Astrocyte of the spinal cord (primary cell): ENCODE results near the gene ASIP.
"Not testable (repeated sequence)": the region's sequence is repeated elsewhere in the genome, so short reads cannot be mapped to it uniquely, and the experiment has no call there.

ENCODE experiments used
- DNase-seq: peaks from one replicate; pipeline ENCODE4 v3.0.0; 2011; ENCODE audit warnings: low read depth, low spot score
- H3K4me3 ChIP-seq: 2 replicates; pipeline ENCODE4 v1.5.1; 2011; ENCODE audit warnings: low read depth, mild to moderate bottlenecking, low read length, moderate library complexity
- in situ Hi-C: cut with HindIII; loops from 2 replicates; pipeline ENCODE4 v1.10.0; 2017; ENCODE audit warnings: low sequenced_read_pairs
- TF ChIP-seq, protein P1 (sequence below): IDR thresholded peaks from 2 replicates; pipeline ENCODE4 v1.5.1; 2012; ENCODE audit warnings: low read depth, mild to moderate bottlenecking, low read length, inconsistent platforms

ASIP gene

DNA sequence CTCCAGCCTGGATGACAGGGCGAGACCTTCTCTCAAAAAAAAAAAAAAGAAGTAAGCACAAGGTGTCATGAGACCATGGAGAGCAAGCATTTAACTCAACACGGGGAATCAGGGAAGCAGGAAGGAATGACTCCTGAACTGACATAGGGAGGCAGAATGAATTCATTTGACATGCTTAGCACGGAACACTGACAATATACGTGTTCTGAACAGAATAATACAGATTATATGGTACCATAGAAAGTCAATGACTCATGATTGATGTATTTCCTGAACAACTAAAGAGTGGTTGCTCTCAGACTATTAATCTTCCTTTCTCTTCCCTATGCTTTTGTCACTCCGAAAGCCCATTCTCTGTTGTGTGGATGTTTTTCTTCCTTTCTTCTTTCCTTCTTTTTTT lies 20.7 kb upstream of the ASIP start:
- DNase-seq: peak; percentile 62
- TF ChIP-seq, protein P1, sequence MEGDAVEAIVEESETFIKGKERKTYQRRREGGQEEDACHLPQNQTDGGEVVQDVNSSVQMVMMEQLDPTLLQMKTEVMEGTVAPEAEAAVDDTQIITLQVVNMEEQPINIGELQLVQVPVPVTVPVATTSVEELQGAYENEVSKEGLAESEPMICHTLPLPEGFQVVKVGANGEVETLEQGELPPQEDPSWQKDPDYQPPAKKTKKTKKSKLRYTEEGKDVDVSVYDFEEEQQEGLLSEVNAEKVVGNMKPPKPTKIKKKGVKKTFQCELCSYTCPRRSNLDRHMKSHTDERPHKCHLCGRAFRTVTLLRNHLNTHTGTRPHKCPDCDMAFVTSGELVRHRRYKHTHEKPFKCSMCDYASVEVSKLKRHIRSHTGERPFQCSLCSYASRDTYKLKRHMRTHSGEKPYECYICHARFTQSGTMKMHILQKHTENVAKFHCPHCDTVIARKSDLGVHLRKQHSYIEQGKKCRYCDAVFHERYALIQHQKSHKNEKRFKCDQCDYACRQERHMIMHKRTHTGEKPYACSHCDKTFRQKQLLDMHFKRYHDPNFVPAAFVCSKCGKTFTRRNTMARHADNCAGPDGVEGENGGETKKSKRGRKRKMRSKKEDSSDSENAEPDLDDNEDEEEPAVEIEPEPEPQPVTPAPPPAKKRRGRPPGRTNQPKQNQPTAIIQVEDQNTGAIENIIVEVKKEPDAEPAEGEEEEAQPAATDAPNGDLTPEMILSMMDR: no peak
- no peak overlapping the region for H3K4me3 ChIP-seq
- in situ Hi-C loops: no loop called here

DNA sequence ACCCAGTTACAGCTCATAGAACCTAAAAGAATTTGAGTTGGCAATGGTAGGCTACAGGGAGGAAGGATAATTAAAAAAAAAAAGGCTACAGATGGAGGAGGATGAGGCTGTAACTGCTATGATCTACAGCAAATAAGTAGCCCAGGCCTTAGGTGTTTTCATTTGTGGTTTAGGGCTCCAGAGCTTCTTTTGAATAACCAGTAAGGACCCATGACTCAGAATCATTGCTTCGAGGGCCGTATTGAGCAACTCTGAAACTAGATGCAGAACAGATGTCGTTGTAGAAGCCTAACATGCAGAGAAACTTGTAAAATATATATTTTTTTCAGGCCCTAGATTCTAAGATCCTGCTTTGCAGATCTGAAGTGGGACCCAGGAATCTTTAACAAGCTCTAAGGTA lies 19.0 kb upstream of the ASIP start:
- in situ Hi-C loops: no loop called here
- DNase-seq: peak; percentile 93
- TF ChIP-seq, protein P1: no peak
- H3K4me3 ChIP-seq: no peak overlapping the region

DNA sequence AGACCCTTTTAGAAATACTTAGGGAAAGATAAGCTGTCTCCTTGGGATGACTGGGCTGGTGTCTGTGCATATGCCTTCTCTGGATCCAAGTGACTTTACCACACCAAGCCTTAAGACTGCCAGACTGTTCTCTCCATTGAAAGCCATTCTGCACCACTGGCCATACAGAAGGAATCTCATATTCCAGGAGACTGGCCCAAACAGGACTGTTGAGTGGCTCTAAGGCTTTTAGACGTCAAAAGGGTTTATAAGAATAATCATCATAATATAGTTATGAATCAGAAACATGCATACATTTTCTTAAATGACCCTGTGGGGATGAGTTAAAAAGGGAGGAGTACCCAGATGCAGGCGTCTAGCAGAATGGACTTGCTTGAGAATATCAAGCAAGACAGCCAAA lies 17.0 kb upstream of the ASIP start:
- DNase-seq, in situ Hi-C loops: not testable (repeated sequence)

GRCh38 chr20:34231634-34232033 lies 9.6 kb upstream of the ASIP start:
- no peak overlapping the region for H3K4me3 ChIP-seq
- no peak for DNase-seq
- in situ Hi-C loops: no loop called here
- TF ChIP-seq, protein P1: no peak

More for the DNA sequence above, 17.0 kb upstream of the ASIP start:
- not testable (repeated sequence) for H3K4me3 ChIP-seq

- DNase-seq: no peak
- TF ChIP-seq, protein P1: no peak
- H3K4me3 ChIP-seq: no peak overlapping the region
- in situ Hi-C loops: no loop called here
Measured at GRCh38 chr20:34232494-34233087, 8.6 kb upstream of the ASIP start.

GRCh38 chr20:34233687-34234086 lies 7.5 kb upstream of the ASIP start:
- in situ Hi-C loops: no loop called here
- TF ChIP-seq, protein P1: no peak
- no peak overlapping the region for H3K4me3 ChIP-seq
- DNase-seq: no peak

DNA sequence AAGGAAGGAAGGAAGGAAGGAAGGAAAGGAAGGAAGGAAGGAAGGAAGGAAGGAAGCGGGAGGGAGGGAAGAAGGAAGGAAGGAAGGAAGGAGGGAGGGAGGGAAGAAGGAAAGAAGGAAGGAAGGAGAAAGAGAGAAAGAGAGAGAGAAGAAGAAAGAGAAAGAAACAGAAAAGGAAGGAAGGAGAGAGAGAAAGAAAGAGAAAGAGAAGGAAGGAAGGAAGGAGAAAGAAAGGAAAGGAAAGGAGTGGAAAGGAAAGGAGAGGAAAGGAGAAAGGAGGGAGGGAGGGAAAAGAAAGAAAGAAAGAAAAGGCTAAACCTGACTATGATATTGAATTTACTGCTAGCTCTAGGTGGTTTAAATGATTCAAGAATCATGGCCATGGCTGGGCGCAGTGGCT lies 5.3 kb upstream of the ASIP start:
- H3K4me3 ChIP-seq: no peak overlapping the region
- TF ChIP-seq, protein P1: no peak
- in situ Hi-C loops: no loop called here
- DNase-seq: no peak
